ENCODE data around the gene HOXA10.

Gene HOXA10

DNA sequence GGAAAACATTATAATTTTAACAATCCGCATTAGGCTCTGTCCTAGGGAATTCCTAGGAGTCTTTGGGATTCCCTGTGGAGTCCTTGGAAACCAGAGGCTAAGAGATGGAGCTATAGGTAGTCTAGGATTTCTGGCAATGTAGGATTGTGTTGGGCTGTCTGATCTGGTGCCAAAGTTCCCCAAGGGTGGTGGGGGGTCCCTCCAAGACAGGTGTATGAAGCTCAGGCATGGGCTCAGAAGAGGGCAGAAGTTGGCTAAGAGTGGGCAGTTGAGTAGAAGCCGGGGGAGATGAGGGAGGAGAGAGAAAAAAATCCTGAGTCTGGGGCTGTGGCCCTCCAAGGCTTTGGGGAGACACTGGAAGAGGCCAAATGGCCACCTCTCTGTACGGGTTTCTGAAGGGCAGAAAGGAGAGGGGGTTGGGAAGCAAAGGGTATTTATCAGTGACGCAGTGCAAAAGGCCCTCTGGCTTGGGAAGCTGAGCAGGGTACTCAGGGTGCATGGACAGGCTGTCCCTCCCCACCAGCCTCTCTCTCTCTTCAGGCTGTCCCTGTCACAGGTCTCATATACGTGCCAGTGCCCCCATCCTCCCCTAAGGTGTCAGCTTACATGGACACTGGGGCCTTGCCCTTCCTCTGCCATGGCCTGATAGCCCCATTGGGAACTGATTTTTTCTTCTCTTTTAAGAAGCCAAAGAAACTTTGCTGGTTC lies 27.5 kb downstream of the HOXA10 start:
- no peak for DNase-seq (ENCODE audit: low read depth in 2 of 2)

- no peak for DNase-seq (ENCODE audit: low read depth in 2 of 2)
Observed at GRCh38 chr7:27145914-27146412, 28.2 kb downstream of the HOXA10 start.

DNA sequence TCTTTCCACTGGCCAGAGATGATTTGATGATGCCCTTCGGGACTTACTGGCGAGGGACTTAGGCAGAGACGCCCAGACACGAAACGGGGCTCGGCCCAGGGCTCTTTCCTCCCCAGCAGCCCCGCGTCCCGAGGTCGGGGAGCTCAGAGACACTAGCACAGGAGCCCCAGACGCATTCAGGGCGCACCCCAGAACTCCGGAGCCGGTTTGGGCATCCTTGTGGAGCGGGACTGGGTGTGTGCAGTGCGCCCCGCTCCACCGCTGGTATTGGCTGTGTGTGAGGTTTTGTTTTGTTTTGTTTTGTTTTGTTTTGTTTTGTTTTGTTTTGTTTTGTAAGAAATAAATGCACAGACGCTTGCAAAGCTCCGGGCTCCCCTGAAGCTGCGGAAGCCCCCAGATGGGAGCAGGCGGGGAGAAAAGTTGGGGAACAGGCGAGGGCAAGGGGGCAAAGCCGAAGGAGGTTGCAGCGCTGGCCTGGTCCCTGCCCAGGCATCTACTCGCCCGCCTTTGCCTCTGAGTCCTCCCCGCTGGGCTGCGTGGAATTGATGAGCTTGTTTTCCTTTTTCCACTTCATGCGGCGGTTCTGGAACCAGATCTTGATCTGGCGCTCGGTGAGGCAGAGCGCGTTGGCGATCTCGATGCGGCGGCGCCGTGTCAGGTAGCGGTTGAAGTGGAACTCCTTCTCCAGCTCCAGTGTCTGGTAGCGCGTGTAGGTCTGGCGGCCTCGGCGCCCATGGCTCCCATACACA lies 28.8 kb downstream of the HOXA10 start:
- no peak for DNase-seq (ENCODE audit: low read depth in 2 of 2)

DNA sequence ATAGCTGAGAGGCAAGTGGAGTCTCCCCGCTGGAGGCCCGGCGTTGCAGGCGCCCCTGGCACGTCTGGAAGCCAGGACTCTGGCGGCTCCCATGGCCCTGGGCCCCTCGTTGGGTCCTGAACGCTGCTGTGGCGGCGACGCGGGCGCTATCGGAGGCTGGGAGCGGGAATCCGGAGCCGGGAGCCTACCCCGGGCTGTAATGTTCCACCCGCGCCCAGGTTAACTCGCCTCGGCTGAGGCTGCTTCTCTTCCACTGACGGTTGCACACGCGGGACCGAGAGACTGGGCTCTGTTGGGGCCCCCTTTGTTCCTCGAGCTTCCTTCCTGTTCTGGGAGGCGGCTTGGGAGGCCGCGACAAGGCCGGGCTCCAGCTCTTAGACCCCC lies 29.3 kb downstream of the HOXA10 start:
- no peak for DNase-seq (ENCODE audit: low read depth in 2 of 2)

GRCh38 chr7:27143950-27144780 lies 30.0 kb downstream of the HOXA10 start:
- DNase-seq (ENCODE audit: low read depth in 2 of 2): no peak

DNA sequence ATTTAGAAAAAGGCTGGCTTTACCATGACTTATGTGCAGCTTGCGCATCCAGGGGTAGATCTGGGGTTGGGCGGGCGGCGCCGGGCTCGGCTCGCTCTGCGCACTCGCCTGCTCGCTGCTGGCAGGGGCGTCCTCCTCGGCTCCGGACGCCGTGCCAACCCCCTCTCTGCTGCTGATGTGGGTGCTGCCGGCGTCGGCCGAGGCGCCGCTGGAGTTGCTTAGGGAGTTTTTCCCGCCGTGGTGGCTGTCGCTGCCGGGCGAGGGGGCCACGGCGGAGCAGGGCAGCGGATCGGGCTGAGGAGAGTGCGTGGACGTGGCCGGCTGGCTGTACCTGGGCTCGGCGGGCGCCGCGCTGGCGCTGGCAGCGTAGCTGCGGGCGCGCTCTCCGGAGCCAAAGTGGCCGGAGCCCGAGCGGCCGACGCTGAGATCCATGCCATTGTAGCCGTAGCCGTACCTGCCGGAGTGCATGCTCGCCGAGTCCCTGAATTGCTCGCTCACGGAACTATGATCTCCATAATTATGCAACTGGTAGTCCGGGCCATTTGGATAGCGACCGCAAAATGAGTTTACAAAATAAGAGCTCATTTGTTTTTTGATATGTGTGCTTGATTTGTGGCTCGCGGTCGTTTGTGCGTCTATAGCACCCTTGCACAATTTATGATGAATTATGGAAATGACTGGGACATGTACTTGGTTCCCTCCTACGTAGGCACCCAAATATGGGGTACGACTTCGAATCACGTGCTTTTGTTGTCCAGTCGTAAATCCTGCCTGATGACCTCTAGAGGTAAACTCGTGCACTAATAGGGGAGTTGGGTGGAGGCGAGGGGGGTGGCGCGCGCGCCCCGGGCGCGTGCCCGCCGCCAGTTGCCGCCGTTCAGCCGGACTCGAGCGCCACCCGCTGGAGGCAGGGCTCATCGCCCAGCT lies 30.8 kb downstream of the HOXA10 start, which contains the start of gene HOXA5:
Gene HOXA5 (minus strand): TSS at position 659 of the 927 bp plus-strand sequence. CDS start 74 bp downstream, at position 585.
- DNase-seq (ENCODE audit: low read depth in 2 of 2): no peak

GRCh38 chr7:27142580-27143022 lies 31.5 kb downstream of the HOXA10 start:
- no peak for DNase-seq (ENCODE audit: low read depth in 2 of 2)

DNA sequence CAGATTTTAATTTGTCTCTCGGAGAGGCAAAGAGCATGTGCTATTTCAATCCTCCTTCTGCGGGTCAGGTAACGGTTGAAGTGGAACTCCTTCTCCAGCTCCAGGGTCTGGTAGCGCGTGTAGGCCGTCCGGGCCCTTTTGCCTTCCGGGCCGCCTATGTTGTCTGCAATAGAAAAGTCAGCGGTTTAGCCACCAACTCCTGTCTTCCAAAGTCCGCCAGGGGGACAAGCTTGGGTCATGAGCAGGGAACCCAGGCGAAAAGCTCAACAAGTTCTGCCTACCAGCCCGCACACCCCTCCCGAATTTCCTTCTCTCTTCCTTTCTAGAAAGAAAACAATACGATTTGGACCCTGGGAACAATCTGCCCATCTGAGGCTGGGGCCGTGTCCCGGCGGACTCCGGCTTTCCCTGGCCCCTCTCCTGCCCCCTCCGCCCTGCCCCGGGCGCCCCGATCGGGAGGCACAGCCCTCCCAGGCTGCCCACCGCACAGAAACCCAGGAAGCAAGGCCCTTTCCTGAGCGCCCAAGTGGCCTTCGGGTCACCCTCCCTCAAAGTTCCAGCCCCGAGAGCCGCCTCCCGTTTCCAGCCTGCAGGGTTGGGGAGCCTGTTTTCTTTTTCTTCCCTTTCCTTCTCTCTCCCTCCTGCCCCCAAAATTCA lies 32.1 kb downstream of the HOXA10 start:
- no peak for DNase-seq (ENCODE audit: low read depth in 2 of 2)

GRCh38 chr7:27141137-27141922 lies 32.8 kb downstream of the HOXA10 start:
- no peak for DNase-seq (ENCODE audit: low read depth in 2 of 2)

DNA sequence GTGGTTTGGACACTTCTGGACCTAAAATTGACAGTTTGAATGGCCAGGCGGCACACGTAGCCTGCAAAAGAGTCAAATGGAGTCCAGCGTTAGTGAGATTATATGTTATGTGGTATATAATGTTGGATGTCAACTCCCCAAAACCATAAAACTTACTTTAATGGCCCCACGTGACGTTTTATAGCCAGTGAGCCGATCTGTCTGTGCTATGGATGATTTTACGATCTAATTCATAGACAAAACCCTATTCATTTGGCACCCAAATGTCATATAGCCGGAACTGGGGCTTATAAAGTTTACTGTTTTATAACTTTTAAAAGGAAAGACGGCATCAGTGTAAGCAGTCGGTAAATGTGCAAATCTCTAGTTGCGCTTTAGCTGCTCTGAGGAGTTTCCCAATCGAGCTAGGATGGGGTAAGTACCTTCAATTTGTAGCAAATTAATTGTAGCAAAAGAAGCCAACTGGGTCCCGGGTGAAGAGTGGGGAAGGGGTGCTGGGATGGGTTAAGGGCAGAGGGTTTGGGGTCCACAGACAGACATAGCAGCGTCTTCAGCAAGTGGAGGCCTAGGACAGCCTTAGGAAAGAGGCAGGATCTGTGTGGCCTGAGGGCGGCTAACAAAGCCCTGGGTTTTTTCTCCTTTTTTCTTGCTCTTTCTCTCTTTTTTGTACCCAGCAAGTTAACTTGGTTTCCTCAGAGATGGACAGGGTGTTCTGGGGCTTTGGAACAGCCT lies 33.8 kb downstream of the HOXA10 start:
- no peak for DNase-seq (ENCODE audit: low read depth in 2 of 2)

DNA sequence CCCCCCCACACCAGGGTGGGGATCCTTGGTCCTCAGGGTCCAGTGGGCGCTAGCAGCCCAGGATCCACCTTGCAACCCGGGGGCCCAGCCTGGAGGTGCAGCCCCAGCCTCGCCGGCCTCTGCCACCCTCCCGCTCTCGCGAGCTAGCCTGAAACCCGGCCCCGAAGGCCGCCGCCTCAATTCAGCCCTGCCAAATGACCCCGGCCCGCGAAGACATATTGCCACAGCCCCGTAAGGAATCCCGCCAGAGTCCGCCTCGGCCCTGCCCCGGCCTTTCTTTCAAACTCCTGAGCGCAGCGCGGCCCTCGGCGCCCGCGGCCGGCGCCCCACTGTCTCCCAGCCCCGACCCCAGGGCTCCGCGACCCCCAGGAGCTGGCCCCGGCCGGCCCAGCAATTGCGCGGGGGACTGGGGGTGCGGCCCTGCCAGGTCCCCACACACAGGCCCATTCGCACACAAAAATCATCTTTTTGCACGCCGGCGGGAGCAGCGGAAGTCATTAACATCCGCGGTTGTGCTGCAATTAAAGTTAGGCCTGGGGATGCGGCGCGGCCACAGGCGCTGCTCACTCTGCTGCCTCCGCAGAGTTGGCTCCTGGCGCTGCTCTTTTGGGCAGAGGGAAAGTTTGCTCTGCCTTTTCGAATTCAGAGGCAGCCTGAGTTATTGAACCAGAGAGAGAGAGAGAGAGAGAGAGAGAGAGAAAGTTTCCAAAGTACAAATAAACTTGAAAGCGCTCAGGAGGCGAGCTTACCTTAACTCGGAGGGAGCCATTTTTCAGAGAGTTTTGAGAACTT lies 34.6 kb downstream of the HOXA10 start:
- DNase-seq (ENCODE audit: low read depth in 2 of 2): no peak

DNA sequence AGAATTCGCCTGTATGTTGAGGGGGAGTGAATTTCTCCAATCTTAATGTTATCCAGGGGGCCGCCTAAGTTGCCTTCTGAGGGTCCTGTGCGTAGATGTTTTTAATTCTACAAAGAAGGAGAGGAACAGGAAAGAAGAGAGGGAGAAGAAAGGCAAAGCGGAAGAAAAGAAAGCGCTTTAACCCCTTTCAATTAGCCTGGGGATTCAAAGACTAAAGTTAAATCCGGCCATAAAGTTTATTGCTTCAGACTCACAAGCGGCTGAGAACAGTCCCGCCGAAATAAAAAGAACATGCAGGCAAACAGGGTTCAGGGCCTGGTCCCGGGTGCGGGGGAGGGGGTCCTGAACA lies 35.2 kb downstream of the HOXA10 start:
- no peak for DNase-seq (ENCODE audit: low read depth in 2 of 2)

DNA sequence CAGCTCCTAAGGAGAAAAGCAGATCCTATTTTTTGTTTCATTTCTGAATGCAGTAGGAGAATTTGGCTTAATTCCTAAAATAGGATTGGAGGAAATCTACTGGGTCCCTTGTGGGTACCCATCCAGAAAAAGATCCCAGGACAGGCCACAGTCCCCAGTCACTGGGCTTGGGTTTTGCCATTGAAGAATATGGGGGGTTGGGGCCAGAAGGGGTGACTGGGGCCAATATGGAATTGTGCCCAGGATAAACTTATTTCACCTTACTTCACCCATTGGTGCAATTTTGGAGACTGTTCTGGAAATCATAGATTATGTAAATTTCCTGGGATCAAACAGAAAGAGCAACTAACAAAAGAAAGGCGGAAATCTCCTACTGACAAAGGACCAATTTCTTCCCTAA lies 35.6 kb downstream of the HOXA10 start:
- DNase-seq (ENCODE audit: low read depth in 2 of 2): no peak

- DNase-seq (ENCODE audit: low read depth in 2 of 2): no peak
Observed at GRCh38 chr7:27137640-27138315, 36.3 kb downstream of the HOXA10 start.

- no peak for DNase-seq (ENCODE audit: low read depth in 2 of 2)
Observed at GRCh38 chr7:27134392-27134791, 39.7 kb downstream of the HOXA10 start.

DNA sequence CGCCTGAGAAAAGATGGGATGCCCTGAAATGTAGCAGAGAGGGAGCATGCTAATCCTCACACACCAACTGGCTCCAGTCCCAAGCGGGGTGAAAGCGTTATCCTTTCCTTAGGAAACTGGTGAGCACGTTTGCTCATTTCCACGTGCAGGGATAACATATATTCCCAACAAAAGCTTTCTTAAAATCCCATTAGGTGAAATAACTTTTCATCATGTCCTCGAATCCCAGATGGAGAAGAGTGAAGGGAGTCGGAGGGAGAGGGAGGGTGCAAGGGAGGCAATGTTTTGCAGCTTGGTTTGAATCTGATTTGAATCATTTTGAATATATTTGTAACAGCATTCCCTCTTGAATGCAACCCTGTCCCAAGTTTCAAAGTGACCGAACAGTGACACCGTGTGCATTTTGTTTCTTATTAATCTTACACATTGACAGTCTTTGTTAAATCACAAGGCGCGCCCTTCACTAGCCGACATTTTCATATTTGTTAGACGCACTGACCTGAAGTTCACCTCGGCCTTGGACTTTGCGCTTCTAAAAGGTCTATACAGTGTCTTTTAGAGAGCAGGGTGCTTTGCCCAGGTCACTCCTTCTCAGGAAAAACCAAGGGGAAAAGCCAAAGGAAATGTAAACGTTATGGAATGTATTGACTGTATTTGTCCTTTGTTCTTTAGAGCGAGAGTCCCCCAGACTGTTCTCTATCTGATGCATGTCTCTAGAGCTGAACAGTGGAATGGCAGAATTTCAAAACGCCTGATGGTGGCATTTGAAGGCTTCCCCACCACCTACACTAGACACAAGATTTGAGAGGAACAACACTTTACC lies 40.5 kb downstream of the HOXA10 start:
- DNase-seq (ENCODE audit: low read depth in 2 of 2): no peak

DNA sequence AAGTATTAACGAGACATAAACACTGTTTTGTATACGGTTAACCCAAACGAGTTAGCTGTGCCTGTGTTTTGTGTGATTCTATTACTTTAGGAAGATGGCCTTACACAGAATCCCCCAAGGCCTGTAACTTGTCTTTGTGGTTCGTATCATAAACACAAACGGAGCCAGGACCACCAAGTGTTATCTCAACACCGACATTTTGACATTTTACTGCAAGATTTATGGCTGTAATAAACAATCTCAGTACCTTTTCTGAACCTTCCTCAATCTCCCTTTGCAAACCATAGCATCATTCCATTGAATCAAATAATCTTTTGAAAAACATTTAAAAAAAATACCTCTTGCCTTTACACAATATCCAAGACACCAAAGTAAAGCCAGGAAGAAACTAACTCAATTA lies 41.1 kb downstream of the HOXA10 start:
- DNase-seq (ENCODE audit: low read depth in 2 of 2): no peak
